ENCODE data around the gene ERVFRD-1. TPM values are rescaled to one million over a fixed set of nuclear protein-coding genes. Genes with fewer than 3 reads are reported as not detected.

ERVFRD-1 gene
- total RNA-seq, 2 donors from 2014 or later = 0.09 TPM; not detected in 1

DNA sequence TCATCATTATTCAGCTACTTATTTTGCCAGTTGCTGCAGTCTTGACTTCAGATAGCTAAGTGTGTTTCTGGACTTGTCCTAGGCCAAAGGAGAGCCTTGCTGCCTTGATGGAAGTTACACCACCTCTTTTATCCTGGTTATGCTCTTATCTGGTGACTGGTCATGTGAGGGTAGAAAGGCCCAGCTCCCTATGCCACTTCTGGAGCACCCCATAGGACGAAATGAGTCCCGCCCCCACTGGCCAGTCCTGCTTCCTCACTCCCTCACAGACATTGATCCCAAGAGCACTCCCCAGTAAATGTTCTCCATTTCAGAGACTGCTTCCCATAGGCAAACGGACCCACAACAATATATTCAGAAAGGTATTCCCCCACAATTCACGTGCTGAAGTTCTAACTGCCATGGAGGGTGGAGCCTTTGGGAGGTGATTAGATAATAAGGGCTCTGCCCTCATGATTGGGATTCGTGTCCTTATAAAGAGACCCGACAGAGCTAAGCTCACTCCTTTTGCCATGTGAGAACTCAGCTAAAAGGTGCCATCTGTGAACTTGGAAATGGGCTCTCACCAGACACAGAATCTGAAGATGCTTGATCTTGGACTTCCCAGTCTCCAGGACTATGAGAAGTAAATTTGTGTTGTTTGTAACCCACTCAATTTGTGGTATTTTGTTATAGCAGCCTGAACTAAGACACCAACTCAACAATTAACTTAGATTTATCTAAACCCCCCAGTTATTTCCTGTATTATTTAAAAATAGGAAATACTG is 45.9 kb downstream of the ERVFRD-1 start:
- ATAC-seq (no peak), DNase-seq (no peak)
- intact Hi-C loops (cut with DNase I) = loop anchor here (5.0 to 10.0 kb wide), 2 partner anchors 113 to 591 kb away; no protein-coding TSS in a partner anchor

DNA sequence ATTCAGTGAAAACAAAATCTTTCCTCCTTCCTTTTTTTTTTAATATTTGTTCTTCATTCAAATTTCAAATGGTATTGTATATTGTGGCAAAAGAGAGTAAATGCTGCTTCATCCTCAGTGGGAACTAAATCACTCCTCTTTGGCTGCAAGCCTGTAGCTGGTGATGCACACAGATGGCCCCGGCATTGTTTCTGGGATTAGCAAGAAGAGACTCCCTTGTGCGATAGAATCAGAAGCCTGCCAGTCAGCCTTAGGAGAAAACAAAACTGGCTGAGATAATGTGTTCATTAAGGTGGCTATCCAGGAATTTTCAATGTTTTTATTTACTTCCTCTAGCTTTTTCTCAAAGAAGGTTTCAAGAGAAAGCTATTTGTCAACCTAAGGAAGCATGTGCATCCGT is 46.7 kb downstream of the ERVFRD-1 start:
- intact Hi-C loops (cut with DNase I) = loop anchor here (5.0 to 10.0 kb wide), 2 partner anchors 113 to 590 kb away; no protein-coding TSS in a partner anchor
- DNase-seq = no peak
- ATAC-seq = no peak

DNA sequence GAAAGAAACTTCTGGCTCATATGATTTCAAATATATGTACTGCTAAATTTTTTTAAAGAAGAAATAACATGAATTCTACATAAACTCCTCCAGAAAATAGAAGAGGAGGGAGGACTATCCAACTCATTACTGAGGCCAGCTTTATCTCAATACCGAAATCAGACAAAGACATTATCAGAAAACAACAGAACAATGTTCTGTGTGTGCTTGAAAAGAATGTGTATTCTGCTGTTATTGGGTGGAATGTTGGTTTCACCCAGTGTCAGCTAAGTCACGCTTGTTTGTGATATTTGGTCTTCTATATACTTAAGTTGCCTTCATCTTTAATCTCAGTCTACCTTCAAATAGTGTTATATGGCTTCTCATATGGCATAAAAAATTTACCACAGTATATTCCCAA is 48.8 kb downstream of the ERVFRD-1 start:
- intact Hi-C loops (cut with DNase I) = loop anchor here in 1 of 2 donors (10.0 kb wide), 1 partner anchor 588 kb away; no protein-coding TSS in a partner anchor
- DNase-seq (no peak), ATAC-seq (no peak)

DNA sequence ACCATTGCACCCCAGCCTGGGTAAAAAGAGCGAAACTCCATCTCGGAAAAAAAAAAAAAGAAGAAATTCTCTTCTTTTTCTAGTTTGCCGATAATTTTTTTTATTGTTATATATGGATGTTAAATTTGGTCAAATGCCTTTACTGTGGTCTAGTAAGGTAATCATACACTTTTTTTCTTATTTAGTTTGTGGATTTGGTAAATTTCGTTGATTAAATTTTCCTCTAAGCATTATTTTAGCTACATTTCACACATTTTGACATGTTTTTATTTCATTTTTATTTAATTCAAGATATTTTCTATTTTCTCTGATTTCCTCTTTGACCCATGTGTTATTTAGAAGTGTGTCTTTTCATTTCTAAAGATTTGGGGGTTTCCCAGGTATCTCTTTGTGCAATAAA is 49.4 kb downstream of the ERVFRD-1 start:
- DNase-seq = no peak
- ATAC-seq = no peak
- intact Hi-C loops (cut with DNase I) = loop anchor here in 1 of 2 donors (10.0 kb wide), 1 partner anchor 587 kb away; no protein-coding TSS in a partner anchor

DNA sequence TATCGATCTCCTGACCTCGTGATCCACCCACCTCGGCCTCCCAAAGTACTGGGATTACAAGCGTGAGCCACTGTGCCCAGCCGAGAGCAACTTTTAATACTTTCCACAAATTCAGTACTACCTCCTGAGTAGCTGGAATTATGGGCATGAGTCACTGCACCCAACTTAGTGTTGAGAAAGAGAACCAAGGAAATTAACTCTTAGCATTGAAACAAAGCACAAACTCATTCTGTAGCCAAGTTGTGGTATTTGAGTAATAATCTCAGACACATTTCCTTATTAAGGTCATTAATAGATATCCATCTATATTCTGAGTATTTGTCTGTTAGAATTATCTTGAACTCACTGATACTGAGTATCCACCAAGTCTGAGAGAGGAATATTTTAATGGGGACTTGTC is 53.1 kb downstream of the ERVFRD-1 start:
- intact Hi-C loops (cut with DNase I) = no loop called here
- no peak for DNase-seq
- no peak for ATAC-seq

DNA sequence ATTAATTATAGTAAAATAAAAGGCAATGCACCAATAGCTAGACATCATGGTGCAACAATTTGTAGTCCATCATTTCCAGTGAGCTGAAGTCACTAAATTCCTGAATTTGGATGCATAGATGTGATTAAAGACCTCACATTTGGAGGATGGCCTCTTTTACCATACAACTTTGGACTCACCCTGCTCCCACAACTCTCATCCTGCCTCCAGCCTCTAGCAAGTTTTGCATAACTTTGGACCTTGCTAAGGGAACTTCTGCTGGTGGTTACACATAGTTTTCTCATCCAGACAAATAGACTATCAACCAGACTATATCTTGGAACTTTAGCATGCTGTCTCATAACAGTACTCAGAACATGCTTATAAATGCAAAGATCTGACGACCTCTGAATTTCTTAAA is 54.7 kb downstream of the ERVFRD-1 start:
- intact Hi-C loops (cut with DNase I) = no loop called here
- ATAC-seq (no peak), DNase-seq (no peak)

DNA sequence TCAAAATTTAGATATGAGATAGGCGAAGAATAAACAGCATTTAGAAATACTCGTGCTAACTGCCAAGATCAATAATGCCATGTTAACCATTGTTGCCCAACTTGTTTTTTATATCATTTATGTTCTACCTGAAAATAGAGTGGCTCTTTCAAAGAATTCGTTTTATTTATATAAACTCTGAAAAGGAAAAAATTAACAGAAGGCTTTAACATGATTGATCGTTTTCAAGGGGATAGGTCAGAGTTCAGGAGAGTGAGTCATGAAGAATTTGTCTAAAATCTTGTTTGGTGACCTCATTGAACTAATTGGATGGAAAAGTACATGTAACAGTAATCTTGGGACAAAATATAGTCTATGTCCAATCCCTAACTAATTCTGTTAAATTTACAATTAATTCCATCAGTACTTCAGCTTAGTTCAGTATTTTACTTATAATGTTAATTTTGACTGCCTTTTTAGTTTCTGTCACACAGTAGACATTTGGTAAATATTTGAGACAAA is 56.3 kb downstream of the ERVFRD-1 start:
- DNase-seq = no peak
- ATAC-seq = no peak
- intact Hi-C loops (cut with DNase I) = no loop called here

DNA sequence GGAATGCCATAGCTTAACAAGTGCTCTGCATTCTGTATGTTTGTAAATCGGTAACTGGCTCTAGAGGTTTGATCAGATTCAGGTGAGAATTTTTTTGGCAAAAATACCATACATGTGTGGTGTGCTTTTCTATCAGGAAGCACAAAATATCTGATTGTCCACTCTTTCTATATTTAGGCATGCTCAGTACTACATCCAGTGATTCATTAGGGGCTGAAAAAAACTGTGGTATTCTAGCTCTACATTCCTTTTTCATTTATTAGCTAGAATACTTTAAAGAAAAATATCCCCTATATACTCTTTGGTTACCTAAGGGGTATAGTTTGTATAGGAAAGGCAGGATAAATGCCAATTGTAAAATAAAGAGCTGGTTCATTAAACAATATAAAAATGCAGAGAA is 56.8 kb downstream of the ERVFRD-1 start:
- ATAC-seq (no peak), DNase-seq (no peak)
- intact Hi-C loops (cut with DNase I) = no loop called here

DNA sequence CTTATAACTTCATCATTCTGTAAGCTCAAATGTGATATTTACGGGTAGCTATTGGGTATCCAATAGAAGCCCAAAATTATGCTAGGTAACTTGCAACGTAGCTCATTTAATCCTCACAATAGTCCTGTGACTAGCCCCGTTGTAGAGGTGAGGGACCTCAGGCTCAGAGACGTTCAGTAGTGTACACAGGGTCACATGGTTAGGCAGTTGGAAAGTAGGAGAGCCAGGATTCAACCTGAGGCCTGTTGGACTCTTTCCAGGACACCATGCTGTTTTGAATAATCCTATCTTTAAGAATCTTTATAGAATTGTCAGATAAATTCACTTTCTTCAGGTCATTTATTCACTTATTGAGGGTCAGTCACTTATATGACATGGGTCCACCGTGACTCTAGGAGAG is 58.2 kb downstream of the ERVFRD-1 start:
- intact Hi-C loops (cut with DNase I) = no loop called here
- no peak for DNase-seq
- no peak for ATAC-seq

Other genes starting within 250 kb of the ERVFRD-1 start
- gene GCM2, start 229.7 kb downstream of the ERVFRD-1 start, total RNA-seq = not detected
- gene SYCP2L, start 224.7 kb downstream of the ERVFRD-1 start, total RNA-seq = under 1 TPM; 0.59 to 0.73 TPM
- 1 to 10 TPM; 1.2 to 2.3 TPM for gene ELOVL2, start 67.4 kb downstream of the ERVFRD-1 start, total RNA-seq
- 10 to 100 TPM; 10.9 to 11.3 TPM for gene SMIM13, start 17.9 kb downstream of the ERVFRD-1 start, total RNA-seq
- gene NEDD9, start 120.9 kb upstream of the ERVFRD-1 start, total RNA-seq = 10 to 100 TPM; 34.0 to 42.9 TPM